H1 (cell line): ENCODE measurements around the gene L3MBTL4. TPM values are rescaled to one million over a fixed set of nuclear protein-coding genes. Genes with fewer than 3 reads are reported as not detected.

Experiments used
- CTCF ChIA-PET: fragments of 300-600 bp; sonication (Branson Sonifier 250); formaldehyde crosslinking; loops from one replicate; lab custom pipeline; 2021; ENCODE audit not compliant: partially characterized antibody; lab: Charles Lee
- POLR2A ChIA-PET: fragments of 300-600 bp; sonication (Branson Sonifier 250); formaldehyde crosslinking; loops from one replicate; lab custom pipeline; 2021; ENCODE audit warnings: inconsistent platforms; ENCODE audit not compliant: partially characterized antibody; lab: Charles Lee
- DNase-seq, 2 experiments: peaks; one replicate each; pipeline versions ENCODE4 v3.0.0 to v3.0.0-alpha.2; 2010 to 2022; ENCODE audit warnings: low spot score in 2 of 2, low read depth in 1 of 2, mixed read lengths in 1 of 2
- FAIRE-seq: peaks from 2 replicates; lab custom pipeline; 2011; peaks lifted over from hg19 to GRCh38; lab: Jason Lieb, UNC
- H2AFZ ChIP-seq: 2 replicates; pipeline ENCODE4 v1.8.1; 2012; ENCODE audit warnings: low read length, inconsistent platforms
- H2AK5ac ChIP-seq: 2 replicates; pipeline ENCODE4 v1.6.1; 2013; ENCODE audit warnings: low read depth, low read length
- H2BK120ac ChIP-seq: replicated peaks from 2 replicates; pipeline ENCODE3; 2013; ENCODE audit warnings: low read depth, low read length, inconsistent platforms
- H2BK12ac ChIP-seq: 2 replicates; pipeline ENCODE4 v1.6.1; 2013; ENCODE audit warnings: low read depth, low read length
- H2BK15ac ChIP-seq: 2 replicates; pipeline ENCODE4 v1.6.1; 2013; ENCODE audit warnings: low read length
- H2BK20ac ChIP-seq: 2 replicates; pipeline ENCODE4 v1.6.1; 2013; ENCODE audit warnings: low read length
- H2BK5ac ChIP-seq: 2 replicates; pipeline ENCODE4 v1.6.1; 2013; ENCODE audit warnings: low read depth, low read length
- H3K14ac ChIP-seq: 2 replicates; pipeline ENCODE4 v1.6.1; 2013; ENCODE audit warnings: inconsistent platforms; ENCODE audit not compliant: insufficient read length
- H3K18ac ChIP-seq: 2 replicates; pipeline ENCODE4 v1.6.1; 2013; ENCODE audit warnings: low read length; ENCODE audit errors: extremely low read depth
- H3K23ac ChIP-seq: 2 replicates; pipeline ENCODE4 v1.6.1; 2013; ENCODE audit warnings: inconsistent platforms; ENCODE audit not compliant: insufficient read length
- H3K23me2 ChIP-seq: 2 replicates; pipeline ENCODE4 v1.6.1; 2013; ENCODE audit warnings: low read depth, low read length
- H3K27ac ChIP-seq: 2 replicates; pipeline ENCODE4 v1.6.1; 2011; ENCODE audit warnings: low read depth, low read length, inconsistent platforms
- H3K27me3 ChIP-seq, 4 experiments: replicated peaks in 1 of 4; 1 replicate in 1 of 4; 2 replicates in 3 of 4; pipeline versions ENCODE4 v1.6.1 to v1.8.1; 2011 to 2013; ENCODE audit warnings: low read length in 3 of 4, mild to moderate bottlenecking in 3 of 4, inconsistent platforms in 2 of 4, mixed read lengths in 2 of 4, moderate library complexity in 1 of 4; ENCODE audit not compliant: control insufficient read depth in 3 of 4, insufficient read depth in 3 of 4; ENCODE audit errors: extremely low read depth in 1 of 4
- H3K36me3 ChIP-seq, 4 experiments: 2 replicates each; pipeline versions ENCODE4 v1.6.1 to v1.8.1; 2011 to 2013; ENCODE audit warnings: mild to moderate bottlenecking in 4 of 4, low read length in 3 of 4, moderate library complexity in 2 of 4, control low read depth in 1 of 4, inconsistent platforms in 1 of 4; ENCODE audit not compliant: insufficient read depth in 4 of 4, control insufficient read depth in 2 of 4
- H3K4ac ChIP-seq: replicated peaks from 2 replicates; pipeline ENCODE3; 2013; ENCODE audit warnings: low read length, low read depth, mixed read lengths, inconsistent platforms; ENCODE audit not compliant: insufficient read length
- H3K4me1 ChIP-seq, 4 experiments: replicated peaks in 1 of 4; 1 replicate in 1 of 4; 2 replicates in 3 of 4; pipeline versions ENCODE4 v1.6.1 to v1.8.1; 2011 to 2013; ENCODE audit warnings: low read length in 3 of 4, inconsistent platforms in 2 of 4, mixed read lengths in 1 of 4; ENCODE audit not compliant: insufficient read depth in 4 of 4, control insufficient read depth in 3 of 4
- H3K4me2 ChIP-seq, 2 experiments: 2 replicates each; pipeline versions ENCODE4 v1.6.1 to v1.8.1; 2011 to 2013; ENCODE audit warnings: low read depth in 2 of 2, low read length in 2 of 2, control low read depth in 1 of 2, inconsistent platforms in 1 of 2, mild to moderate bottlenecking in 1 of 2; ENCODE audit not compliant: insufficient read depth in 1 of 2
- H3K4me3 ChIP-seq, 4 experiments: fragments of 200-600, 300-600 bp in 1 of 4; sonication (generic), shearing (Covaris generic), sonication (Bioruptor Twin) in 1 of 4; 2 replicates each; pipeline versions ENCODE4 v1.5.1 to v1.8.1; 2011 to 2016; ENCODE audit warnings: low read length in 4 of 4, low read depth in 3 of 4, control low read depth in 2 of 4, inconsistent platforms in 2 of 4, mild to moderate bottlenecking in 2 of 4, mixed read lengths in 1 of 4, moderate library complexity in 1 of 4; ENCODE audit not compliant: insufficient read depth in 2 of 4; ENCODE audit errors: extremely low read depth in 1 of 4
- H3K56ac ChIP-seq: replicated peaks from 2 replicates; pipeline ENCODE3; 2013; ENCODE audit warnings: low read depth, mild to moderate bottlenecking, mixed read lengths, low read length, inconsistent platforms; ENCODE audit not compliant: insufficient read length
- H3K79me1 ChIP-seq: 2 replicates; pipeline ENCODE4 v1.6.1; 2013; ENCODE audit warnings: low read depth, low read length, control low read depth
- H3K79me2 ChIP-seq, 2 experiments: 2 replicates each; pipeline versions ENCODE4 v1.6.1 to v1.8.1; 2012 to 2013; ENCODE audit warnings: low read length in 2 of 2, mild to moderate bottlenecking in 2 of 2, inconsistent platforms in 1 of 2; ENCODE audit not compliant: insufficient read depth in 2 of 2, control insufficient read depth in 1 of 2
- H3K9ac ChIP-seq, 4 experiments: replicated peaks in 1 of 4; 1 replicate in 1 of 4; 2 replicates in 3 of 4; pipeline versions ENCODE4 v1.6.1 to v1.8.1; 2011 to 2013; ENCODE audit warnings: low read depth in 3 of 4, low read length in 3 of 4, control low read depth in 2 of 4, mild to moderate bottlenecking in 2 of 4, moderate library complexity in 2 of 4, inconsistent platforms in 1 of 4; ENCODE audit errors: extremely low read depth in 1 of 4
- H3K9me3 ChIP-seq, 2 experiments: 2 replicates each; pipeline versions ENCODE4 v1.6.1 to v1.8.1; 2012 to 2013; ENCODE audit warnings: mild to moderate bottlenecking in 2 of 2, moderate library complexity in 2 of 2, control low read depth in 1 of 2, inconsistent platforms in 1 of 2, low read depth in 1 of 2, low read length in 1 of 2, mixed read lengths in 1 of 2; ENCODE audit not compliant: insufficient read depth in 2 of 2
- H4K20me1 ChIP-seq, 2 experiments: replicated peaks in 1 of 2; 2 replicates each; pipeline versions ENCODE3 to v1.8.1; 2011 to 2013; ENCODE audit warnings: inconsistent platforms in 2 of 2, low read length in 2 of 2, mild to moderate bottlenecking in 1 of 2; ENCODE audit not compliant: insufficient read depth in 2 of 2, control insufficient read depth in 1 of 2
- H4K5ac ChIP-seq: 2 replicates; pipeline ENCODE4 v1.6.1; 2013; ENCODE audit warnings: low read length, low read depth, mixed read lengths, inconsistent platforms; ENCODE audit not compliant: insufficient read length
- H4K8ac ChIP-seq: 2 replicates; pipeline ENCODE4 v1.8.0; 2013; ENCODE audit warnings: mild to moderate bottlenecking, moderate library complexity, low read length, inconsistent platforms; ENCODE audit not compliant: insufficient read depth; ENCODE audit errors: extremely low read depth
- H4K91ac ChIP-seq: replicated peaks from 2 replicates; pipeline ENCODE3; 2013; ENCODE audit warnings: low read length, mixed read lengths, inconsistent platforms; ENCODE audit not compliant: insufficient read length
- ATF3 ChIP-seq: IDR thresholded peaks from 2 replicates; pipeline ENCODE4 v1.6.1; 2011; ENCODE audit warnings: low read depth, mild to moderate bottlenecking, low read length; ENCODE audit not compliant: insufficient read depth
- CTBP2 ChIP-seq: IDR thresholded peaks from 2 replicates; pipeline ENCODE4 v1.7.0; 2011; ENCODE audit warnings: borderline replicate concordance, mild to moderate bottlenecking, moderate library complexity, mixed read lengths, low read length; ENCODE audit not compliant: insufficient read depth, insufficient read length
- JUN ChIP-seq: IDR thresholded peaks from 2 replicates; pipeline ENCODE4 v1.6.1; 2011; ENCODE audit warnings: low read depth, mild to moderate bottlenecking, improper control_type of control experiment, low read length
- KDM4A ChIP-seq: IDR thresholded peaks from one replicate; pipeline ENCODE4 v1.7.1; 2012; ENCODE audit warnings: low read depth, mild to moderate bottlenecking, moderate library complexity, low read length, inconsistent platforms; ENCODE audit not compliant: severe bottlenecking
- MAFK ChIP-seq: IDR thresholded peaks from 2 replicates; pipeline ENCODE4 v1.6.1; 2012; ENCODE audit warnings: low read depth, mild to moderate bottlenecking, improper control_type of control experiment, low read length
- POU5F1 ChIP-seq: IDR thresholded peaks from 2 replicates; pipeline ENCODE4 v1.6.1; 2011; ENCODE audit warnings: low read depth, mild to moderate bottlenecking, low read length, moderate library complexity
- RBBP5 ChIP-seq: IDR thresholded peaks from 2 replicates; pipeline ENCODE4 v1.7.1; 2012; ENCODE audit warnings: low read depth, mild to moderate bottlenecking, inconsistent platforms, low read length, moderate library complexity, borderline replicate concordance
- WGBS, 2 experiments: shearing (Covaris generic) in 1 of 2; methylation state at CpG; one replicate each; pipeline versions ENCODE4 v1.1.6 to v1.1.7; 2013 to 2015; ENCODE audit warnings: low lambda C conversion rate in 2 of 2, mixed read lengths in 2 of 2, inconsistent platforms in 1 of 2, low coverage in 1 of 2, missing lambda C conversion rate in 1 of 2; ENCODE audit not compliant: insufficient replicate concordance in 2 of 2, insufficient coverage in 1 of 2, insufficient read length in 1 of 2; ENCODE audit errors: extremely low coverage in 1 of 2, missing lambda C conversion rate in 1 of 2; 5-methylcytosine and 5-hydroxymethylcytosine counted together
- polyA plus RNA-seq, 7 experiments: library from polyadenylated mRNA; depleted of rRNA in 3 of 7; stranded (reverse) in 5 of 7; unstranded in 2 of 7; fragments of >200 nt in 5 of 7; fragments of 200-250 nt in 2 of 7; gene quantifications; 1 replicate in 5 of 7; 2 replicates in 1 of 7; 4 replicates in 1 of 7; pipeline versions ENCODE4 v1.2.1 to v1.2.3, GENCODE V29; 2011 to 2013; ENCODE audit warnings: missing spikeins in 2 of 7, mixed read lengths in 2 of 7
- total RNA-seq: library from RNA; stranded (reverse); fragmentation: NEBNext Ultra II Directional; extraction: Animal tissue kit (Norgen Biotek cat#: 25700); gene quantifications from 2 replicates; pipeline ENCODE4 v1.2.1, GENCODE V29; 2021
- TF ChIP-seq, protein P1 (sequence below): IDR thresholded peaks from 2 replicates; pipeline ENCODE4 v1.6.1; 2012; ENCODE audit warnings: inconsistent platforms

The L3MBTL4 gene
- total and polyA plus RNA-seq, 2 of the 8 experiments (the other 6 are each of a cell fraction or from before 2014, with no cell fraction given): 1.0 to 2.1 TPM

- no peak overlapping the region for H3K56ac ChIP-seq
- H2BK120ac ChIP-seq: no peak overlapping the region
- TF ChIP-seq RBBP5: no peak
- TF ChIP-seq JUN: no peak
- TF ChIP-seq ATF3: no peak
- TF ChIP-seq POU5F1: no peak
- TF ChIP-seq, protein P1, sequence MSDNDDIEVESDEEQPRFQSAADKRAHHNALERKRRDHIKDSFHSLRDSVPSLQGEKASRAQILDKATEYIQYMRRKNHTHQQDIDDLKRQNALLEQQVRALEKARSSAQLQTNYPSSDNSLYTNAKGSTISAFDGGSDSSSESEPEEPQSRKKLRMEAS: no peak
- no peak for TF ChIP-seq KDM4A
- TF ChIP-seq MAFK: no peak
- TF ChIP-seq CTBP2: no peak
- FAIRE-seq (peak; percentile 58), DNase-seq (no peak)
- no peak overlapping the region for H3K23ac ChIP-seq
- H3K9ac ChIP-seq: no peak overlapping the region
- no peak overlapping the region for H4K5ac ChIP-seq
- no peak overlapping the region for H4K91ac ChIP-seq
- H2BK12ac ChIP-seq: no peak overlapping the region
- H3K9me3 ChIP-seq: 0 out of 4 replicates have a peak, but pooled peaks cover 0 to 2% of the 10 kb centered on the region in 2 experiments
- H4K20me1 ChIP-seq: no peaks in the 10 kb centered on the region
- H3K79me1 ChIP-seq: no peaks in the 10 kb centered on the region
- 94% methylated on average over 1 of the region's 1 CpG; no CpG with 5 or more reads in 1 of the 2 experiments for WGBS, 2 experiments
- no peaks in the 10 kb centered on the region for H3K23me2 ChIP-seq
- H2AFZ ChIP-seq: no peak overlapping the region
- no peak overlapping the region for H3K4me2 ChIP-seq
- H3K4me1 ChIP-seq: peaks cover 0 to 6% (median 1%) of the 10 kb centered on the region in 4 experiments; a peak in 3 of 7 replicates
- H3K4ac ChIP-seq: no peak overlapping the region
- H2BK20ac ChIP-seq: no peak overlapping the region
- peak overlapping the region; percentile 48; the same call in 1 of the 2 replicates for H4K8ac ChIP-seq
- no peak overlapping the region for H2AK5ac ChIP-seq
- no peak overlapping the region for H2BK15ac ChIP-seq
- no peak overlapping the region for H2BK5ac ChIP-seq
- H3K18ac ChIP-seq: no peak overlapping the region
- ChIA-PET CTCF (interaction anchor here (0.6 kb wide), 1 partner anchor 9 kb away, joined by 4 read pairs; no protein-coding TSS in a partner anchor), POLR2A (no interaction called here)
- no peak overlapping the region for H3K4me3 ChIP-seq
- no peak overlapping the region for H3K27ac ChIP-seq
- no peak overlapping the region for H3K14ac ChIP-seq
- H3K27me3 ChIP-seq: no peaks in the 10 kb centered on the region
- no peaks in the 10 kb centered on the region for H3K36me3 ChIP-seq
- H3K79me2 ChIP-seq: no peaks in the 10 kb centered on the region
Observed at GRCh38 chr18:6119761-6120160, 294.9 kb downstream of the L3MBTL4 start.
